ENCODE data around the gene IREB2.

- TF ChIP-seq TAF1 (IDR thresholded peaks at IDR 0.05; ENCODE audit: borderline replicate concordance, insufficient read depth, low read length) (no peak), SIN3A (IDR thresholded peaks at IDR 0.05; ENCODE audit: borderline replicate concordance, insufficient read depth, low read length) (no peak), POLR2AphosphoS5 (IDR thresholded peaks at IDR 0.05; ENCODE audit: low read depth, low read length) (no peak)
Observed at GRCh38 chr15:78509726-78510312, 71.8 kb downstream of the IREB2 start.
